Endothelial cell of umbilical vein (primary cell): ENCODE measurements around the gene GHITM. TPM values are rescaled to one million over a fixed set of nuclear protein-coding genes. Genes with fewer than 3 reads are reported as not detected.

ENCODE experiments used
- BruUV-seq: library from RNA; stranded (reverse); fragments of 400-500 nt; replicated peaks from 2 replicates; lab custom pipeline; 2021; lab: Mats Ljungman, UMichigan
- CTCF ChIA-PET: fragments of 300-600, 350-600 bp; sonication (Branson Sonifier 250); formaldehyde crosslinking; loops from one replicate; lab custom pipeline; 2021; ENCODE audit warnings: antibody characterized with exemption, inconsistent platforms; lab: Charles Lee
- POLR2A ChIA-PET: fragments of 300-600, 350-600 bp; sonication (Branson Sonifier 250); formaldehyde crosslinking; loops from one replicate; lab custom pipeline; 2021; ENCODE audit warnings: antibody characterized with exemption, inconsistent platforms; lab: Charles Lee
- DNase-seq: peaks from one replicate; pipeline ENCODE4 v3.0.0-alpha.2; 2011; ENCODE audit warnings: low read depth, low spot score
- FAIRE-seq: peaks from 2 replicates; lab custom pipeline; 2011; peaks lifted over from hg19 to GRCh38; lab: Jason Lieb, UNC
- H2AFZ ChIP-seq: 2 replicates; pipeline ENCODE4 v1.6.0; 2012; ENCODE audit warnings: low read depth, low read length, control low read depth, inconsistent platforms
- H3K27ac ChIP-seq: 2 replicates; pipeline ENCODE4 v1.5.1; 2011; ENCODE audit warnings: low read depth, mild to moderate bottlenecking, control low read depth, low read length, moderate library complexity; ENCODE audit not compliant: insufficient read depth
- H3K27me3 ChIP-seq, 2 experiments: 2 replicates each; pipeline versions ENCODE4 v1.6.0 to v1.6.1; 2011; ENCODE audit warnings: low read length in 2 of 2, mixed read lengths in 1 of 2; ENCODE audit not compliant: control insufficient read depth in 2 of 2, insufficient read depth in 2 of 2
- H3K36me3 ChIP-seq, 2 experiments: 2 replicates in 1 of 2; 3 replicates in 1 of 2; pipeline ENCODE4 v1.5.1; 2011; ENCODE audit warnings: low read length in 2 of 2, mild to moderate bottlenecking in 1 of 2, moderate library complexity in 1 of 2; ENCODE audit not compliant: control insufficient read depth in 2 of 2, insufficient read depth in 2 of 2; ENCODE audit errors: extremely low read depth in 1 of 2
- H3K4me1 ChIP-seq: 3 replicates; pipeline ENCODE4 v1.5.1; 2011; ENCODE audit warnings: mild to moderate bottlenecking, low read length; ENCODE audit not compliant: control insufficient read depth, insufficient read depth; ENCODE audit errors: extremely low read depth
- H3K4me2 ChIP-seq: 2 replicates; pipeline ENCODE4 v1.6.1; 2011; ENCODE audit warnings: low read length, control low read depth, mixed read lengths; ENCODE audit not compliant: insufficient read depth
- H3K4me3 ChIP-seq, 3 experiments: fragments of 200-600 bp in 1 of 3; sonication (generic), shearing (Covaris generic) in 1 of 3; replicated peaks in 1 of 3; 2 replicates each; pipeline ENCODE4 v1.5.1; 2011 to 2016; ENCODE audit warnings: control low read depth in 3 of 3, low read length in 3 of 3, mild to moderate bottlenecking in 2 of 3, inconsistent platforms in 1 of 3, low read depth in 1 of 3, moderate library complexity in 1 of 3; ENCODE audit not compliant: insufficient read depth in 1 of 3
- H3K79me2 ChIP-seq: 2 replicates; pipeline ENCODE4 v1.6.0; 2012; ENCODE audit warnings: low read length, inconsistent platforms; ENCODE audit not compliant: control insufficient read depth, insufficient read depth
- H3K9ac ChIP-seq: replicated peaks from 2 replicates; pipeline ENCODE3; 2011; ENCODE audit warnings: low read length, control low read depth; ENCODE audit not compliant: insufficient read depth; ENCODE audit errors: extremely low read depth
- H3K9me1 ChIP-seq: replicated peaks from 3 replicates; pipeline ENCODE4 v1.6.0; 2011; ENCODE audit warnings: mild to moderate bottlenecking, low read length; ENCODE audit not compliant: control insufficient read depth, insufficient read depth; ENCODE audit errors: extremely low read depth
- H3K9me3 ChIP-seq: replicated peaks from 2 replicates; pipeline ENCODE4 v1.5.1; 2012; ENCODE audit warnings: low read length, inconsistent platforms; ENCODE audit not compliant: control insufficient read depth, insufficient read depth
- H4K20me1 ChIP-seq: replicated peaks from 2 replicates; pipeline ENCODE3; 2011; ENCODE audit warnings: mild to moderate bottlenecking, low read length; ENCODE audit not compliant: control insufficient read depth, insufficient read depth; ENCODE audit errors: extremely low read depth
- CTCF ChIP-seq, 2 donors: IDR thresholded peaks; 1 replicate in 1 of 2; 2 replicates in 1 of 2; pipeline ENCODE4 v1.5.1; 2011; ENCODE audit warnings: low read length in 2 of 2, mild to moderate bottlenecking in 2 of 2, moderate library complexity in 2 of 2, control low read depth in 1 of 2, inconsistent platforms in 1 of 2, low read depth in 1 of 2; ENCODE audit not compliant: insufficient read depth in 1 of 2; ENCODE audit errors: extremely low read depth in 1 of 2
- EZH2 ChIP-seq: IDR thresholded peaks from 2 replicates; pipeline ENCODE4 v1.6.1; 2012; ENCODE audit warnings: borderline replicate concordance, low read depth, mild to moderate bottlenecking, moderate library complexity, low read length, inconsistent platforms; ENCODE audit not compliant: severe bottlenecking
- FOS ChIP-seq: IDR thresholded peaks from 2 replicates; pipeline ENCODE4 v1.6.1; 2011; ENCODE audit warnings: mild to moderate bottlenecking, low read length, moderate library complexity, borderline replicate concordance; ENCODE audit not compliant: insufficient read depth
- GATA2 ChIP-seq: IDR thresholded peaks from 2 replicates; pipeline ENCODE4 v1.7.0; 2011; ENCODE audit warnings: low read depth, mild to moderate bottlenecking, moderate library complexity, mixed read lengths, low read length; ENCODE audit not compliant: insufficient read length, insufficient read depth
- MAX ChIP-seq: IDR thresholded peaks from 2 replicates; pipeline ENCODE4 v1.6.1; 2011; ENCODE audit not compliant: insufficient read depth, insufficient read length
- MYC ChIP-seq: IDR thresholded peaks from one replicate; pipeline ENCODE4 v1.6.1; 2011; ENCODE audit warnings: mild to moderate bottlenecking, low read depth, low read length
- POLR2A ChIP-seq: IDR thresholded peaks from 2 replicates; pipeline ENCODE4 v1.6.1; 2012; ENCODE audit warnings: low read depth, mild to moderate bottlenecking, control low read depth, low read length
- POLR2AphosphoS5 ChIP-seq: IDR thresholded peaks from 2 replicates; pipeline ENCODE4 v1.6.1; 2012; ENCODE audit warnings: low read depth, mild to moderate bottlenecking, control low read depth, low read length, moderate library complexity; ENCODE audit not compliant: insufficient read depth
- dilution Hi-C: fragments of 300-500 bp; cut with MboI; formaldehyde crosslinking; loops from one replicate; pipeline ENCODE4 v1.15.0; 2019; ENCODE audit warnings: low sequenced_read_pairs; ENCODE audit not compliant: extremely low pct_ligation_motif_present
- intact Hi-C: fragments of 100-400 bp; cut with micrococcal nuclease; formaldehyde crosslinking; loops from one replicate; pipeline ENCODE4 v1.10.0; 2022
- polyA plus RNA-seq, 4 experiments: library from polyadenylated mRNA; depleted of rRNA in 3 of 4; stranded (reverse) in 3 of 4; unstranded in 1 of 4; fragments of >200 nt; gene quantifications; 2 replicates each; pipeline versions ENCODE4 v1.2.1 to v1.2.3, GENCODE V29; 2011 to 2012; ENCODE audit warnings: missing spikeins in 1 of 4
- total RNA-seq: library from RNA; stranded (reverse); gene quantifications from 2 replicates; pipeline ENCODE4 v1.2.3, GENCODE V29; 2021

Gene GHITM
- total and polyA plus RNA-seq, 2 donors (not counting 3 experiments of a cell fraction or from before 2014, with no cell fraction given): 113 to 122 TPM

GRCh38 chr10:84140036-84140379, 699 bp downstream of the GHITM start:
- peak overlapping the region; percentile 68 for H2AFZ ChIP-seq
- no peaks in the 10 kb centered on the region for H3K27me3 ChIP-seq
- H3K4me2 ChIP-seq: peak overlapping the region; percentile 82
- no peak for TF ChIP-seq GATA2
- TF ChIP-seq POLR2A: no peak
- dilution Hi-C loops: no loop called here
- ChIA-PET CTCF (interaction anchor here (1.3 to 3.4 kb wide), 2 partner anchors 8 to 26 kb away, joined by 5 to 27 read pairs; no protein-coding TSS in a partner anchor), POLR2A (no interaction called here)
- peak overlapping the region; percentile 97 for H3K9ac ChIP-seq
- H3K79me2 ChIP-seq: peaks cover 22% of the 10 kb centered on the region
- no peaks in the 10 kb centered on the region for H4K20me1 ChIP-seq
- H3K4me3 ChIP-seq: peak overlapping the region; percentile 68 to 92 (median 71)
- H3K4me1 ChIP-seq: peaks cover 12% of the 10 kb centered on the region
- FAIRE-seq (no peak), DNase-seq (no peak)
- H3K36me3 ChIP-seq: peaks cover 5 to 11% of the 10 kb centered on the region in 2 experiments
- H3K9me1 ChIP-seq: no peaks in the 10 kb centered on the region
- peak overlapping the region; percentile 78 for H3K27ac ChIP-seq
- H3K9me3 ChIP-seq: no peaks in the 10 kb centered on the region
- no TSS peak for BruUV-seq
- intact Hi-C loops: no loop called here

- ChIA-PET CTCF (interaction anchor here (0.9 to 2.7 kb wide), 19 partner anchors 8 to 390 kb away, joined by 3 to 27 read pairs (median 6); partner anchors contain the start of gene GHITM), POLR2A (interaction anchor here (0.9 kb wide), 1 partner anchor 8 kb away, joined by 6 read pairs; the partner anchor contains the start of gene GHITM)
- no peak overlapping the region for H2AFZ ChIP-seq
- no peaks in the 10 kb centered on the region for H3K4me1 ChIP-seq
- H3K27me3 ChIP-seq: no peaks in the 10 kb centered on the region
- no peak overlapping the region for H3K27ac ChIP-seq
- H3K9ac ChIP-seq: no peak overlapping the region
- no peak overlapping the region for H3K4me2 ChIP-seq
- peaks cover 21 to 44% of the 10 kb centered on the region in 2 experiments for H3K36me3 ChIP-seq
- no peaks in the 10 kb centered on the region for H3K9me3 ChIP-seq
- H3K9me1 ChIP-seq: no peaks in the 10 kb centered on the region
- dilution Hi-C loops (no loop called here), intact Hi-C loops (loop anchor here (2.0 kb wide), 1 partner anchor 57 kb away; no protein-coding TSS in a partner anchor)
- H3K79me2 ChIP-seq: no peaks in the 10 kb centered on the region
- DNase-seq (no peak), FAIRE-seq (no peak)
- TF ChIP-seq FOS: no peak
- TF ChIP-seq EZH2: no peak
- TF ChIP-seq POLR2A: no peak
- no peak for TF ChIP-seq MAX
- TF ChIP-seq GATA2: no peak
- no peak for TF ChIP-seq POLR2AphosphoS5
- no peak for TF ChIP-seq CTCF (IDR thresholded peaks at IDR 0.05; ENCODE audit: extremely low read depth in 1 of 2, insufficient read depth in 1 of 2, low read depth in 1 of 2, low read length in 2 of 2)
- TF ChIP-seq MYC: no peak
- no TSS peak for BruUV-seq
- H3K4me3 ChIP-seq: no peak overlapping the region
- H4K20me1 ChIP-seq: peaks cover 2% of the 10 kb centered on the region
Observed at GRCh38 chr10:84147347-84147746, 8.0 kb downstream of the GHITM start.
